Right atrium auricular region (tissue), 2 donors: ENCODE results near the gene LOX. TPM values are rescaled to one million over a fixed set of nuclear protein-coding genes. Genes with fewer than 3 reads are reported as not detected.

Experiments
- DNase-seq: peaks from one replicate; pipeline ENCODE4 v3.0.0-alpha.2; 2019; ENCODE audit warnings: low spot score
- H3K27ac ChIP-seq, 2 donors: fragments of 200-600 bp; sonication (generic); 1 replicate in 1 of 2; 2 replicates in 1 of 2; pipeline ENCODE4 v1.5.1; 2016 to 2019
- H3K27me3 ChIP-seq, 2 donors: fragments of 200-600 bp; sonication (generic); one replicate each; pipeline versions ENCODE4 v1.5.1 to v1.6.0; 2017 to 2019
- H3K36me3 ChIP-seq: fragments of 200-600 bp; sonication (generic); one replicate; pipeline ENCODE4 v1.5.1; 2016
- H3K4me1 ChIP-seq, 2 donors: fragments of 200-600 bp; sonication (generic); one replicate each; pipeline versions ENCODE4 v1.5.1 to v1.6.0; 2017 to 2019
- H3K4me3 ChIP-seq, 2 donors: fragments of 200-600 bp; sonication (generic); 1 replicate in 1 of 2; 2 replicates in 1 of 2; pipeline ENCODE4 v1.5.1; 2017 to 2019; ENCODE audit warnings: mild to moderate bottlenecking in 1 of 2, moderate library complexity in 1 of 2
- H3K9me3 ChIP-seq, 2 donors: fragments of 200-600 bp; sonication (generic); one replicate each; pipeline ENCODE4 v1.5.1; 2019
- CTCF ChIP-seq, 2 donors: fragments of 200-600 bp; sonication (generic); IDR thresholded peaks; one replicate each; pipeline ENCODE4 v1.5.1; 2019; ENCODE audit warnings: antibody characterized with exemption in 2 of 2
- total RNA-seq, 2 donors: library from RNA; depleted of rRNA; stranded (reverse); fragments of >200 nt; gene quantifications; one replicate each; pipeline ENCODE4 v1.1.0, GENCODE V29; 2016

The LOX gene
- total RNA-seq, 2 donors from 2014 or later: 10.1 to 11.6 TPM

GRCh38 chr5:122105909-122106308 lies 27.9 kb upstream of the LOX start:
- Histone ChIP-seq H3K27me3 (no peaks in the 10 kb centered on the region), H3K9me3 (no peaks in the 10 kb centered on the region), H3K36me3 (no peaks in the 10 kb centered on the region), H3K27ac (no peak overlapping the region), H3K4me1 (no peaks in the 10 kb centered on the region), H3K4me3 (no peak overlapping the region)
- DNase-seq: no peak
- TF ChIP-seq CTCF (IDR thresholded peaks at IDR 0.05): no peak

DNA sequence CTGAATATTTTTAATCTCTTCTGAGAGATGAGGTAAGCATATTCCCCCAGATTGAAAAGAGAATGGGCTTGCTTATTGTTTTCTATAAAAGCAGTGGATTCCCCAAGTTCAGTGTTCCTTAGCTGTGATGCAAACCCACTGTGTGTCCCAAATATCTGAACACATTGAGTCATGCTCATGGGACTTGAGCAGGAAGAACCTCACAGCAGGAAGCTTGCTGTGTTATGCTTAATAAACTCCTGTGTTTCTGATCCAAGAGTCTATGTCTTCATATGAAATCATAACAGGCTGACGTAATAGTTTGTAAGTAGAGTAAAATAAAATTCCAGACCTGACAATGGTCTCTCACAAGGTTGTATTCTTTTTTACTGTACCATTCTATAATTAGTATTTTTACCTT lies 24.8 kb upstream of the LOX start:
- H3K4me3 ChIP-seq: no peak overlapping the region
- H3K9me3 ChIP-seq: no peaks in the 10 kb centered on the region
- no peaks in the 10 kb centered on the region for H3K27me3 ChIP-seq
- no peak overlapping the region for H3K27ac ChIP-seq
- H3K4me1 ChIP-seq: no peaks in the 10 kb centered on the region
- TF ChIP-seq CTCF (IDR thresholded peaks at IDR 0.05): no peak
- H3K36me3 ChIP-seq: no peaks in the 10 kb centered on the region
- DNase-seq: no peak

DNA sequence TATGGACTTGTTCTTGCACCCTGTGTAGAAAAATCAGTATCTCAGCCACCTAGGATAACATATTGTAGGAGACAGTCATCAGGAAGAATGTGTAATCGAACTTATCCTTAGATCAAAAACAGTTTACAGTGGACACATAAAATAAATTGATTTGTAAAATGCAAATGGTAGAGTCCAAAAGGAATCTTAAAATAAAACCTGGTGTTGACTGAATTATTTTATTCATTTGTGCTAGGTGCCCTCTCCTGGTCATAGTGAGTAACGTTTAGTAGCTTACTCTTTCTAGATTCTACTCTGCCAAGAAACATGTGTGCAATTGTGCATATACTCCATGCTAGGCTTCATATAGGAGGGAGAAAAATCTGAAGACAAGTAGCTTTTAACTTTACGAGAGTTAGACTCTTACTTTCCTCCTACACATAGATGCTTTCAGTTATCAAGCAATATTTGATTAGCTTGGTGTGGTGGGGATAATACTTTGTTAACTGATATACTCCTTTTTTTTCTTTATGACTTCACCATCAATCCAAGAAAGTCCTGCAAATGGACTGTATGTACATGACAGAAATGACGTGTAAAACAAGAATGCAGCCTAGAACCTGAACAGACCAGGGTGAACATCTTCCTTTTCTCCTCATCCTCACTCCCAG lies 23.7 kb upstream of the LOX start:
- no peaks in the 10 kb centered on the region for H3K4me1 ChIP-seq
- H3K4me3 ChIP-seq: no peak overlapping the region
- H3K27ac ChIP-seq: no peak overlapping the region
- H3K36me3 ChIP-seq: no peaks in the 10 kb centered on the region
- peak in 1 of 2 donors; percentile 66 for TF ChIP-seq CTCF (IDR thresholded peaks at IDR 0.05)
- H3K27me3 ChIP-seq: no peaks in the 10 kb centered on the region
- no peaks in the 10 kb centered on the region for H3K9me3 ChIP-seq
- no peak for DNase-seq

GRCh38 chr5:122099060-122099790 lies 21.2 kb upstream of the LOX start:
- H3K27me3 ChIP-seq: no peaks in the 10 kb centered on the region
- DNase-seq: no peak
- TF ChIP-seq CTCF (IDR thresholded peaks at IDR 0.05): no peak
- H3K36me3 ChIP-seq: no peaks in the 10 kb centered on the region
- no peak overlapping the region for H3K27ac ChIP-seq
- H3K9me3 ChIP-seq: no peaks in the 10 kb centered on the region
- H3K4me1 ChIP-seq: no peaks in the 10 kb centered on the region
- no peak overlapping the region for H3K4me3 ChIP-seq

DNA sequence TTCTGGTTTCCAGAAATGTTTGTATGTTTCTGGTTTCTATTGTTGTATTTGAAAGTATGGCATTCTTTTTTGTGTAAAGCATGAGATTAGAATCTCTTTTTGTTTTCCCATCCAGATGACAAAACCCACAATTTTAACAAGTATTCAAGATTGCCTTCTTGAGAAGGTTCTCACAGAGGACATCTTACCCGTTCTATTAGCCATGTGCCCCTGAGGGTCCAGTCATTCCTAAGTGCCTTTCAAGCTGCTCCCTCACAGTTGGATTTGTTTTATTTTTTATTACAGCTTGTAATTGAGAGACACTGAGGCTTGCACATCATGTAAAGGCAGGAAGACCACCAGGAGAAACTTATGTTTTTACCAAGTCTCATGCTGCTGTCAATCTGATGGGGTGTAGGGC lies 19.3 kb upstream of the LOX start:
- H3K27me3 ChIP-seq: no peaks in the 10 kb centered on the region
- TF ChIP-seq CTCF (IDR thresholded peaks at IDR 0.05): no peak
- H3K9me3 ChIP-seq: no peaks in the 10 kb centered on the region
- H3K36me3 ChIP-seq: no peaks in the 10 kb centered on the region
- no peaks in the 10 kb centered on the region for H3K4me1 ChIP-seq
- no peak overlapping the region for H3K27ac ChIP-seq
- no peak overlapping the region for H3K4me3 ChIP-seq
- no peak for DNase-seq
